Peyer's patch (tissue), 4 donors: ENCODE measurements around the gene IL10RB. TPM values are rescaled to one million over a fixed set of nuclear protein-coding genes. Genes with fewer than 3 reads are reported as not detected.

Source experiments
- DNase-seq, 3 donors: peaks; one replicate each; pipeline ENCODE4 v3.0.0-alpha.2; 2017 to 2019
- H3K27ac ChIP-seq, 4 donors: fragments of 200-600 bp; sonication (generic); one replicate each; pipeline ENCODE4 v1.5.1; 2016 to 2019
- H3K27me3 ChIP-seq, 2 donors: fragments of 200-600 bp; sonication (generic); one replicate each; pipeline ENCODE4 v1.5.1; 2019
- H3K36me3 ChIP-seq, 3 donors: fragments of 200-600 bp; sonication (generic); one replicate each; pipeline ENCODE4 v1.5.1; 2016 to 2019
- H3K4me1 ChIP-seq, 4 donors: fragments of 200-600 bp; sonication (generic); one replicate each; pipeline ENCODE4 v1.5.1; 2016 to 2019
- H3K4me3 ChIP-seq, 4 donors: fragments of 200-600 bp; sonication (generic); 1 replicate in 3 of 4; 2 replicates in 1 of 4; pipeline ENCODE4 v1.5.1; 2016 to 2019; ENCODE audit warnings: mild to moderate bottlenecking in 1 of 4
- H3K9me3 ChIP-seq, 4 donors: fragments of 200-600 bp; sonication (generic); one replicate each; pipeline ENCODE4 v1.5.1; 2016 to 2019; ENCODE audit warnings: mild to moderate bottlenecking in 1 of 4
- POLR2A ChIP-seq, 2 donors: fragments of 450-650 bp; IDR thresholded peaks; one replicate each; pipeline ENCODE4 v1.5.1; 2017; ENCODE audit warnings: antibody characterized with exemption in 2 of 2, mild to moderate bottlenecking in 2 of 2, moderate library complexity in 2 of 2
- total RNA-seq, 4 donors: library from RNA; depleted of rRNA; stranded (reverse); fragments of >200 nt; gene quantifications; one replicate each; pipeline ENCODE4 v1.1.0, GENCODE V29; 2016
- TF ChIP-seq, protein P1 (sequence below), 6 experiments: fragments of 450-650 bp in 4 of 6; fragments of 200-600 bp in 2 of 6; sonication (generic) in 1 of 6; IDR thresholded peaks; one replicate each; pipeline ENCODE4 v1.5.1; 2017 to 2019; ENCODE audit warnings: antibody characterized with exemption in 6 of 6, mild to moderate bottlenecking in 3 of 6, moderate library complexity in 1 of 6

IL10RB gene
- total RNA-seq, 4 donors from 2014 or later, result 6.6 to 95.6 (median 74.0) TPM

DNA sequence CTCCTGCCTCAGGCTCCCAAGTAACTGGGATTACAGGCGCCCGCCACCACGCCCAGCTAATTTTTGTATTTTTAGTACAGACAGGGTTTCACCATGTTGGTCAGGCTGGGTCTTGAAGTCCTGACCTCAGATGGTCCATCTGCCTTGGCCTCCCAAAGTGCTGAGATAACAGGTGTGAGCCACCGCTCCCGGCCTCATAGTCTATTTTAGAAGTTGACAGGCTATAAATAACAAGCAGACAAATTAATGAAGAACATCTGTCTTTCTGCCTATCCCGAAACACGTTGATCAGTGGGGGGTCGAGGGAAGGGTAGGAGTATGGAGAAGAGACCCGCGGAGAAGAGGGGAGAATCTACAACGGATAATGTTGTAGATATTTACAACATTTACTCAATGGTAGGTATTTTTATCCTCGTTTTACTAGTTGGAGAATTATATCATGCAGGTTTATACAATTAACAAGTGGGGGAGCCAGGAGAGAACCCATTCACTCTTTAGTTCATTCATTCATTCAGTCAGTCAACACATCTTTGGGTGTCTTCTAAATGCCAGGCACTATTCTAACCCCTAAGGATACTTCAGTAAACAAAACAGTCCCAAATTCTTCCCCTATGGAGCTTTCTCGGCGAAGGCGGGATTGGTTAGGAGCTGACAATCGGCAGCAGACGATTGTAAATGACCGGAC, 36.9 kb upstream of the IL10RB start:
- Histone ChIP-seq H3K4me1 (peaks cover 0 to 18% (median 5%) of the 10 kb centered on the region in 4 donors), H3K27me3 (no peaks in the 10 kb centered on the region), H3K36me3 (no peaks in the 10 kb centered on the region), H3K9me3 (no peaks in the 10 kb centered on the region), H3K4me3 (peak overlapping the region; percentile 94 to 99 (median 98)), H3K27ac (peak overlapping the region; percentile 96 to 100 (median 98))
- TF ChIP-seq, protein P1, sequence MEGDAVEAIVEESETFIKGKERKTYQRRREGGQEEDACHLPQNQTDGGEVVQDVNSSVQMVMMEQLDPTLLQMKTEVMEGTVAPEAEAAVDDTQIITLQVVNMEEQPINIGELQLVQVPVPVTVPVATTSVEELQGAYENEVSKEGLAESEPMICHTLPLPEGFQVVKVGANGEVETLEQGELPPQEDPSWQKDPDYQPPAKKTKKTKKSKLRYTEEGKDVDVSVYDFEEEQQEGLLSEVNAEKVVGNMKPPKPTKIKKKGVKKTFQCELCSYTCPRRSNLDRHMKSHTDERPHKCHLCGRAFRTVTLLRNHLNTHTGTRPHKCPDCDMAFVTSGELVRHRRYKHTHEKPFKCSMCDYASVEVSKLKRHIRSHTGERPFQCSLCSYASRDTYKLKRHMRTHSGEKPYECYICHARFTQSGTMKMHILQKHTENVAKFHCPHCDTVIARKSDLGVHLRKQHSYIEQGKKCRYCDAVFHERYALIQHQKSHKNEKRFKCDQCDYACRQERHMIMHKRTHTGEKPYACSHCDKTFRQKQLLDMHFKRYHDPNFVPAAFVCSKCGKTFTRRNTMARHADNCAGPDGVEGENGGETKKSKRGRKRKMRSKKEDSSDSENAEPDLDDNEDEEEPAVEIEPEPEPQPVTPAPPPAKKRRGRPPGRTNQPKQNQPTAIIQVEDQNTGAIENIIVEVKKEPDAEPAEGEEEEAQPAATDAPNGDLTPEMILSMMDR (IDR thresholded peaks at IDR 0.05), result no peak
- no peak for TF ChIP-seq POLR2A (IDR thresholded peaks at IDR 0.05)
- no peak for DNase-seq

DNA sequence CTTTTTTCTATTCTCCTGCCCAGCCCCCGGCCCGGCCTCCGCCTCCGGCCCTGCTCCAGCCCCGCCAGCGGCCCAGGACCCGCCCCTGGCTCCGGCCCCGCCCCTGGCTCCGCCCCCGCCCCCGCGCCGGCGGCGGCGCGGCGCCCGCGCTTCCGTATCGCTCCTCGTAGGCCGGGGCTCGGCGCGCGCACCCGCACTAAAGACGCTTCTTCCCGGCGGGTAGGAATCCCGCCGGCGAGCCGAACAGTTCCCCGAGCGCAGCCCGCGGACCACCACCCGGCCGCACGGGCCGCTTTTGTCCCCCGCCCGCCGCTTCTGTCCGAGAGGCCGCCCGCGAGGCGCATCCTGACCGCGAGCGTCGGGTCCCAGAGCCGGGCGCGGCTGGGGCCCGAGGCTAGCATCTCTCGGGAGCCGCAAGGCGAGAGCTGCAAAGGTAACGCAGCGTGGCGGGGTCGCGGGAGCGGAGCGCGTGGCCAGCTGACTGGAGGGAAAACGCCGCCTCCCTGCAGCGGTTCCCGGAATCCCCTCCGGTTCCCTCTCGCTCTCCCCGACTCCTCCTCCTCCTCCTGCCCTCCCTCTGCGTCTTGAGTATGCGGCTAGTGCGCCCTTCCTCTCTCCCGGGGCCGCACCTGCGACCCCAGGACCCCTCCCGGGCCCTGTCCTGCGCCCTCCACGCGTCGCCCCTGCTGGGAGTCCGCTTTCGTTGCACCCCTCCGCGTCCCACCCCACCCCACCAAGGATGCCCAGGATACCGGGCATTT, 36.2 kb upstream of the IL10RB start, which contains the start of gene IFNAR2:
IFNAR2 (plus strand) TSS at position 155 of the 761 bp plus-strand sequence. CDS start 11,985 bp downstream, outside the sequence.
- Histone ChIP-seq H3K27ac (peak within 1 kb of the TSS; percentile 96 to 100 (median 98)), H3K36me3 (no peaks in the 10 kb centered on the region), H3K27me3 (no peaks in the 10 kb centered on the region), H3K9me3 (no peaks in the 10 kb centered on the region), H3K4me3 (peak within 1 kb of the TSS; percentile 94 to 99 (median 98)), H3K4me1 (peaks cover 0 to 18% (median 9%) of the 10 kb centered on the region in 4 donors)
- DNase-seq, result peak; percentile 76 to 89 (median 87)
- TF ChIP-seq, protein P1 (IDR thresholded peaks at IDR 0.05), result no peak
- peak; percentile 55 to 69 for TF ChIP-seq POLR2A (IDR thresholded peaks at IDR 0.05)

DNA sequence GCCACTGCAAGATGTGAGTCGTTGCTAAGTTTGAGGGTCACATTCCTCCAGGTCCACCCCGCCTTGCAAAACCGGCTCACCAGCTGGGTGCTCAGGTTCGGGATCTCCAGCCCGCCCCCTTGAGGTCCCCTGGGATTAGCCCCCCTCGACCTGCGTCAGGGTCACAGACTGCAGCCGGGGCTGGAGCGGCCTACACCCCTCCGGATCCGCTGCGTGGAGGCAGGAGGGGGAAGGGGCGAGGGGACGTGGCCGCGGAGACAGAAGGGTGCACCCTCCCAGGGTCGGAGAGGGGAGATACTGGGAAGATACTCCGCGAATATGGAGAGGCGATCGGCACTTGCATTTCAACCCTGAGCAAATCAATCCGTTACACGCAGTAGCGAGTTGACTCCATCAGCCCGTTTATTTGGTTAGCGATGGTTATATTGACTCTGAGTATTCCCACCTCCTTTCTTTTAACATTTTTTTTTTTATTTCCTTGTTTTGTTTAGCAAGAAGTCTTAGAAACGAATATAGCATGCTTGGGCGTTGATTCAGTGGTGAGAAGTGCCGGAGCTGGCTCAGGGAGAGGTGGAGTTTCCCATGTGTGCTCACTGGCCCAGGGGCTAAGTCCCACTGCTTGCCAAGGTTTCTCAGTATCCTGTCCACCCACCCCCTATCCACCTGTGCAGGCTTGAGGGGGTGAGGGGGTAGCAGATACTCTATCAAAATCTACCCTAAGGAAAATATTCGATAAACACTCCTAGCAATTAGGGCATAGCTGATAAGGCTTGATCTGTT, 35.4 kb upstream of the IL10RB start:
- DNase-seq, result peak; percentile 63 to 84 (median 81)
- TF ChIP-seq, protein P1 (IDR thresholded peaks at IDR 0.05), result no peak
- TF ChIP-seq POLR2A (IDR thresholded peaks at IDR 0.05), result no peak

DNA sequence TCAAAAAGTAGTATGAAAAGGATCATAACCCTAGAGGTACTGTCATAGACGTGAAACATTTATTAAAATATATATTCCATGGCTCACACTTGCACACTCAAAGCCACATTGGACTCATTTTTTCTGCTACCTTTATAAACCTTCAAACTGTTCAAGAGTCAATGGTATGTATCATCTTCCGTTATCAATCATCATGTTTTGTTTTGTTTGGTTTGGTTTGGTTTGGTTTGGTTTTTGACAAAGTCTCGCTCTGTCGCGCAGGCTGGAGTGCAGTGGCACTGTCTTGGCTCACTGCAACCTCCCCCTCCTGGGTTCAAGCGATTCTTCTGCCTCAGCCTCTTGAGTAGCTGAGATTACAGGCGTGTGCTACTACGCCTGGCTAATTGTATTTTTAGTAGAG, 34.6 kb upstream of the IL10RB start:
- peaks cover 0 to 19% (median 9%) of the 10 kb centered on the region in 4 donors for H3K4me1 ChIP-seq
- peak overlapping the region in 2 of 4 donors; percentile 99 for H3K4me3 ChIP-seq

More for the DNA sequence above, 35.4 kb upstream of the IL10RB start:
- peaks cover 0 to 19% (median 9%) of the 10 kb centered on the region in 4 donors for H3K4me1 ChIP-seq
- H3K27ac ChIP-seq, result peak overlapping the region; percentile 96 to 100 (median 98)
- peak overlapping the region; percentile 94 to 99 (median 98) for H3K4me3 ChIP-seq
- H3K36me3 ChIP-seq, result no peaks in the 10 kb centered on the region
- H3K27me3 ChIP-seq, result no peaks in the 10 kb centered on the region
- no peaks in the 10 kb centered on the region for H3K9me3 ChIP-seq

More for the DNA sequence above, 34.6 kb upstream of the IL10RB start:
- DNase-seq, result no peak
- Histone ChIP-seq H3K9me3 (no peaks in the 10 kb centered on the region), H3K27me3 (no peaks in the 10 kb centered on the region), H3K36me3 (no peaks in the 10 kb centered on the region), H3K27ac (peak overlapping the region in 2 of 4 donors; percentile 32 to 100)
- TF ChIP-seq, protein P1 (IDR thresholded peaks at IDR 0.05), result no peak
- no peak for TF ChIP-seq POLR2A (IDR thresholded peaks at IDR 0.05)
